ENCODE data around the gene RGS4. TPM values are rescaled to one million over a fixed set of nuclear protein-coding genes. Genes with fewer than 3 reads are reported as not detected.

RGS4 gene
- total RNA-seq, 3 donors from 2014 or later = 0.46 to 11.1 (median 1.5) TPM

- Histone ChIP-seq H3K4me1 (ENCODE audit: low read depth) (no peaks in the 10 kb centered on the region), H3K36me3 (ENCODE audit: low read depth) (no peaks in the 10 kb centered on the region), H3K9me3 (no peaks in the 10 kb centered on the region), H3K4me3 (no peak overlapping the region)
- ATAC-seq (no peak), DNase-seq (no peak)
- TF ChIP-seq CTCF (IDR thresholded peaks at IDR 0.05) = no peak
- intact Hi-C loops (cut with DNase I, micrococcal nuclease) = no loop called here
Observed at GRCh38 chr1:163093169-163093568, 24.0 kb downstream of the RGS4 start.

GRCh38 chr1:163093579-163093978 lies 24.4 kb downstream of the RGS4 start:
- no peak overlapping the region for H3K4me3 ChIP-seq
- no peaks in the 10 kb centered on the region for H3K36me3 ChIP-seq (ENCODE audit: low read depth)
- ATAC-seq (no peak), DNase-seq (no peak)
- no peaks in the 10 kb centered on the region for H3K9me3 ChIP-seq
- intact Hi-C loops (cut with DNase I, micrococcal nuclease) = no loop called here
- no peak for TF ChIP-seq CTCF (IDR thresholded peaks at IDR 0.05)
- no peaks in the 10 kb centered on the region for H3K4me1 ChIP-seq (ENCODE audit: low read depth)

GRCh38 chr1:163094182-163094581 lies 25.0 kb downstream of the RGS4 start:
- ATAC-seq = no peak
- intact Hi-C loops (cut with DNase I, micrococcal nuclease) = no loop called here

DNA sequence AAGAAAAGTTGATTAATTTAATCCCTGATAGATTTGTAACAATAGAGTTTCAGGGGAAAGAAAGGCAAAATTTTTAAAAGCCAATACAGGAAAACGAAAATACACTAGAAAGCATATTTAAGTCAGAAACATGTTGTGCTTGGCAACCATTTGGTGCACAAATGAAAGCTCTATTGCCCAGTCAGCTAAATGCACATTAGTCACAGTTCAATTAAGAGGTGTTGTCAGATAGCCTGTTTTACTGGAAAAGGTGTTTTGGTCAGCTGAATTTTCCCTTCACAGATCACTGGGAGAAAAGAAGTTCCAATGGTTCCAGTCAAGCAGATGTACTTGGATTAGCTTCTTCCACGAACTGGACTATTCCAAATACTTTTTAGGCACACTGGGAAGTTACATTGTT lies 25.4 kb downstream of the RGS4 start:
- Histone ChIP-seq H3K4me3 (no peak overlapping the region), H3K9me3 (no peaks in the 10 kb centered on the region), H3K36me3 (ENCODE audit: low read depth) (no peaks in the 10 kb centered on the region), H3K4me1 (ENCODE audit: low read depth) (no peaks in the 10 kb centered on the region)
- intact Hi-C loops (cut with DNase I, micrococcal nuclease) = no loop called here
- TF ChIP-seq CTCF (IDR thresholded peaks at IDR 0.05) = no peak
- DNase-seq (no peak), ATAC-seq (no peak)

More at GRCh38 chr1:163094182-163094581, 25.0 kb downstream of the RGS4 start:
- no peaks in the 10 kb centered on the region for H3K36me3 ChIP-seq (ENCODE audit: low read depth)
- DNase-seq = no peak
- no peak overlapping the region for H3K4me3 ChIP-seq
- H3K9me3 ChIP-seq = no peaks in the 10 kb centered on the region
- TF ChIP-seq CTCF (IDR thresholded peaks at IDR 0.05) = no peak
- no peaks in the 10 kb centered on the region for H3K4me1 ChIP-seq (ENCODE audit: low read depth)

DNA sequence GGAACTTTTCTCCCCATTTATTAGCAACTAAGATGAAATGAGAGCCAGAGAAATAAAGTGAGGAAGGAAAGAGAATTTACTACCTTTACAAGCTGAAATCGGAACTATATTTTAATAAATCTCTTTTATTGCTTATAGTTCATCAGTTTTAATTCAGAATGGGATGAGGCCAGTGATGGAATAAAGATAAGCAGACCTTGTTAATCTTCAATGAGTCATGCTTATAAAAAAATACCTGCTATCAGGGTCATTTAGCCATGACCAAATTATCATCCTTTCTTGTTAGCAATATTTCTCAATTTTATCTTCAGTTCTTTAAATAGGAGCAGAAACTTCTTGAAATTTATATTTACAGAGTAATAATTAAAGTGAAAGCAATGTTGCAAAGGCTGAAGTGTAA lies 26.1 kb downstream of the RGS4 start:
- Histone ChIP-seq H3K36me3 (ENCODE audit: low read depth) (no peaks in the 10 kb centered on the region), H3K9me3 (no peaks in the 10 kb centered on the region), H3K4me1 (ENCODE audit: low read depth) (no peaks in the 10 kb centered on the region), H3K4me3 (no peak overlapping the region)
- intact Hi-C loops (cut with DNase I, micrococcal nuclease) = no loop called here
- TF ChIP-seq CTCF (IDR thresholded peaks at IDR 0.05) = no peak
- ATAC-seq (no peak), DNase-seq (no peak)

GRCh38 chr1:163102590-163102989 lies 33.4 kb downstream of the RGS4 start:
- intact Hi-C loops (cut with DNase I, micrococcal nuclease) = no loop called here
- Histone ChIP-seq H3K9me3 (no peaks in the 10 kb centered on the region), H3K4me1 (ENCODE audit: low read depth) (no peaks in the 10 kb centered on the region), H3K36me3 (ENCODE audit: low read depth) (no peaks in the 10 kb centered on the region), H3K4me3 (no peak overlapping the region)
- no peak for TF ChIP-seq CTCF (IDR thresholded peaks at IDR 0.05)
- ATAC-seq (no peak), DNase-seq (no peak)
